Erythroblast (primary cell): ENCODE measurements around the gene KIF18A.
"Not testable (repeated sequence)": the region's sequence is repeated elsewhere in the genome, so short reads cannot be mapped to it uniquely, and the experiment has no call there.

Experiments
- DNase-seq, 2 experiments: peaks; one replicate each; lab custom pipeline; 2025; lab: John Stamatoyannopoulos, UW
- GATA1 ChIP-seq: IDR thresholded peaks from 2 replicates; pipeline ENCODE4 v1.6.1; 2011; ENCODE audit warnings: low read depth, mild to moderate bottlenecking, control low read depth, low read length, moderate library complexity
- POLR2A ChIP-seq: IDR thresholded peaks from 2 replicates; pipeline ENCODE4 v1.6.1; 2011; ENCODE audit warnings: mild to moderate bottlenecking, low read length

The KIF18A gene

GRCh38 chr11:28098257-28098656 is 9.7 kb downstream of the KIF18A start:
- DNase-seq: no peak
- TF ChIP-seq GATA1 (no peak), POLR2A (no peak)

DNA sequence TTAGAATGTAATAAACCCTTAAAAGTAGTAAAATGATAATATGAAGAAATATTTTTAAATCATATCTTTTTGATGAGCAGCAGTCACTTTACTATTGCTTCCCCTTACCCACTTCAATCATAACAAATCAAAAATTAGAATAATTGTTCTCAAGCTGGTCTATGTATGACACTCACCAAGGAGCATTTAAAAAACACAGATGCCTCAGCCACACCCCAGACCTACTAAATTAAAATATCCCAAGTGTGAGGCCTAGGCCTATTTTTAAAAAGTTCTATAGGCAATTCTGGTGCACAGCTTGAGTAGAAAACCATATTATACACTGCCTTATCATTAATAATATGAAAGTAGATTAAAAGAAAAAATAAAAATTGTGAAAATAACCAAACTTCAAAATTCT is 15.2 kb downstream of the KIF18A start:
- TF ChIP-seq POLR2A: no peak
- TF ChIP-seq GATA1: no peak
- no peak for DNase-seq

- TF ChIP-seq GATA1 (no peak), POLR2A (no peak)
- DNase-seq: no peak
These were observed 17.8 kb downstream of the KIF18A start for GRCh38 chr11:28090052-28090749.

- TF ChIP-seq GATA1: no peak
- DNase-seq: peak in 1 of 2 experiments; percentile 11
These were observed 18.6 kb downstream of the KIF18A start for GRCh38 chr11:28089378-28089777.

DNA sequence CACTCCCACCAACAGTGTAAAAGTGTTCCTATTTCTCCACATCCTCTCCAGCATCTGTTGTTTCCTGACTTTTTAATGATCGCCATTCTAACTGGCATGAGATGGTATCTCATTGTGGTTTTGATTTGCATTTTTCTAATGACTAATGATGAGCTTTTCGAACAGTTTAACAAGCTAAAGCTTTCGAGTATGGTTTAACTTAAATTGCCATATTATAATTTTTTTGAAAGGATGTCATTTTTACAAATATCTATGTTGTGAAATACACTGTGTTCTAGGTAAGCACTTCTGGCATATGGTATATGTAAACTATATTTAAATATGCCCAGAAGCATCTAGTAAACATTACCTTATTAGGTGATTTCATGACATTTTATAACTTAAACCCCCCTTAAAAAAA is 20.3 kb downstream of the KIF18A start:
- DNase-seq: not testable (repeated sequence)

GRCh38 chr11:28087192-28087591 is 20.8 kb downstream of the KIF18A start:
- not testable (repeated sequence) for DNase-seq

- no peak for DNase-seq
- TF ChIP-seq GATA1: no peak
- TF ChIP-seq POLR2A: no peak
These were observed 21.4 kb downstream of the KIF18A start for GRCh38 chr11:28086569-28086968.

DNA sequence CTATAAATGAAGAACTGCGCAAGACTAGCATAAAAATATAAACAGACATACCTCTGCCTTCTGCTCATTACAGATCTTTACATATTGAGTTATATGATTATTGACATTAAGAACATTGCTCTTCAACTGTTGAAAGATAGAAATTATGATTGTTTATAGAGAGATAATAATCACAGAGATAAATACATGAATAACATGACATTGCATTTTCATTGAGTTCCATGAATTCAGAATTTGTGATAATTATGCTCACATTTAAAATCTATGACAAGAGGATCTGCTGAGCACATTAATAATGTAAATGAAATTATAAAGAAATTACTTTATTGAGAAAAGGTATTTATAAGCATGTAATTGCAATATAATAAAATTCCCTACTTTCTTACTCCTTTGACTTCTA is 24.8 kb downstream of the KIF18A start:
- no peak for DNase-seq
- TF ChIP-seq GATA1: no peak
- no peak for TF ChIP-seq POLR2A

GRCh38 chr11:28077521-28077920 is 30.4 kb downstream of the KIF18A start:
- TF ChIP-seq POLR2A: no peak
- TF ChIP-seq GATA1: no peak
- no peak for DNase-seq

DNA sequence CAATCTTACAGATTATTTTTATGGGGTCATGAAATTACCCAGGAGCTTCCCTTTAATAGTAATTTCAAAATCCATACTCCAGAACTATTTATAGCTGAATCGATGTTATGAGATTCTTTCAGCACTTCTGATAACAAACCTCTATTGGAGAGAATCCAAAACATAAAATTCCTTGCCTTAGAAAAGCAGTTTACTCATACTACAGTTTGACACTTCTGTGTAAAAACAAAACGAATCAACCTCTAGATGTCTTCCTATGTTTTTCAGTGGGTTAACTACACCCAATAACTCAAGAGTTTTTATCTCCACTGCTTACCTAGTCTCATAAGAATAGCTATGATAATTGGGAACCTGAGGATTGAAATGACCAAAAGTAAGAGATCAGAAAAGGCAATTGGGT is 35.6 kb downstream of the KIF18A start:
- DNase-seq: no peak
- no peak for TF ChIP-seq POLR2A
- no peak for TF ChIP-seq GATA1

DNA sequence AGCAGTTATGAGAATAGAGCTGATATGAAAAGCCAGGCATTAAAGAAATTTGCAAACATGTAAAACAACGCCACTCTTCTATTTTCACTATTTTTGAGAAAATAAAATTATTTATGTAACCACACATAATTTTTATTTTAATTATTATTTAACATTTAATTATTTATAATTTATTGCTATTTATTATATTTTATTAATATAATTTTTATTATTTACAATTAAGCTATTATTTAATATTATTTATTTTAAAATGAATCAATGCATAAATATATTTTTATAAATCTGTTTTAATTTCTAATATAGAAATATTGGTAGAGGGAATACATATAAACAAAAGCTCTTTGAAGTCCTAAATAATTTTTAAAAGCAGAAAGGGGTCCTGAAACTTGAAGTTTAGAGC is 36.7 kb downstream of the KIF18A start:
- TF ChIP-seq GATA1: no peak
- no peak for TF ChIP-seq POLR2A
- DNase-seq: no peak

DNA sequence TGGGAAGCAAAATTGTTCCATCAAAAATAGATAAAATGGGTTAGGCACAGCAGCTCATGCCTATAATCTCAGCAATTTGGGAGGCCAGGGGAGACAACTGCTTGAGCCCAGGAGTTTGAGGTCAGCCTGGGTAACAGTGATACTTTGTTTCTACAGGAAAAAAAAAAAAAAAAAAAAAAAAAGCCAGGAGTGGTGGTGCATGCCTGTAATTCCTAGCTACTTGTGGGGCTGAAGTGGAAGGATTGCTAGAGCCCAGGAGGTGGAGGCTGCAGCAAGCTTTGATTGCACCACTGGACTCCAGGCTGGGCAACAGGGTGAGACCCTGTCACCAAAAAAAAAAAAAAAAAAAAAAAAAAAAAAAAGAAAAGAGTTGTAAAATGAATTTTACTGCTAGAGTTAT is 49.6 kb downstream of the KIF18A start:
- TF ChIP-seq GATA1 (no peak), POLR2A (no peak)
- no peak for DNase-seq

GRCh38 chr11:28054821-28055220 is 53.1 kb downstream of the KIF18A start:
- no peak for DNase-seq
- TF ChIP-seq POLR2A: no peak
- TF ChIP-seq GATA1: no peak

- TF ChIP-seq POLR2A (no peak), GATA1 (no peak)
- DNase-seq: no peak
These were observed 58.4 kb downstream of the KIF18A start for GRCh38 chr11:28049338-28050216.

DNA sequence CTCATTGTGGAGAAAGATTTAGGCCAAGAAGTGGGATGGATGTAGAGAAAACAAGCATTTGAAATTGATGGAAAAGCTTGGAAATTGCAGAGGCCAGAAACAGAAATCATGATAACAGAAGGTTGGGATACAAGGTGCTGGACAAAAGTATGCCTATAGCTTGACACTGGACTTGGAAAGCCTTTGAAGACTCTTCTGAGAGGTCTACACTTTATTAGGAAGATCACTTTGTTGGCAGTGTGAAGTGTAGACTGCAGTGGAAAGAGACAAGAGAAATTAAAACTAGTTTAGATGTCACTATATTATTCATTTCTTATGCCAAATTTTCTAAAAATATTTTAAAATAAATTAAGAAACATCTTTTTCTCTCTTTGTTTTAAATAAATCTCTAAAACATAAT is 59.1 kb downstream of the KIF18A start:
- TF ChIP-seq GATA1: no peak
- TF ChIP-seq POLR2A: no peak
- no peak for DNase-seq
